Mesenchymal stem cell (in vitro differentiated cells and primary cell): ENCODE measurements around the gene EXO1.

Experiments
- DNase-seq: peaks from one replicate; pipeline ENCODE4 v3.0.0-alpha.2; 2013
- H2AFZ ChIP-seq: one replicate; pipeline ENCODE4 v1.6.1; 2013; ENCODE audit warnings: low read depth, mild to moderate bottlenecking, control low read depth, inconsistent platforms, low read length, moderate library complexity
- H2AK5ac ChIP-seq: 2 replicates; pipeline ENCODE4 v1.6.1; 2013; ENCODE audit warnings: low read length, moderate library complexity, mild to moderate bottlenecking, inconsistent platforms; ENCODE audit not compliant: severe bottlenecking
- H2BK120ac ChIP-seq: one replicate; pipeline ENCODE4 v1.6.1; 2013; ENCODE audit warnings: low read depth, mild to moderate bottlenecking, inconsistent platforms, low read length, moderate library complexity
- H2BK12ac ChIP-seq, 2 experiments: one replicate each; pipeline ENCODE4 v1.6.1; 2013; ENCODE audit warnings: inconsistent platforms in 2 of 2, low read length in 2 of 2, mild to moderate bottlenecking in 2 of 2, moderate library complexity in 2 of 2, control low read depth in 1 of 2
- H2BK15ac ChIP-seq: one replicate; pipeline ENCODE4 v1.6.1; 2013; ENCODE audit warnings: mild to moderate bottlenecking, low read depth, inconsistent platforms; ENCODE audit not compliant: poor library complexity, severe bottlenecking
- H2BK5ac ChIP-seq: 2 replicates; pipeline ENCODE4 v1.6.1; 2013; ENCODE audit warnings: low read depth, mild to moderate bottlenecking, low read length, control low read depth, inconsistent platforms; ENCODE audit not compliant: poor library complexity, severe bottlenecking
- H3K14ac ChIP-seq, 2 experiments: one replicate each; pipeline ENCODE4 v1.6.1; 2013; ENCODE audit warnings: inconsistent platforms in 2 of 2, low read length in 2 of 2, control low read depth in 1 of 2, mild to moderate bottlenecking in 1 of 2, moderate library complexity in 1 of 2
- H3K18ac ChIP-seq, 2 experiments: one replicate each; pipeline ENCODE4 v1.6.1; 2013; ENCODE audit warnings: inconsistent platforms in 2 of 2, low read length in 2 of 2, control low read depth in 1 of 2, low read depth in 1 of 2, mild to moderate bottlenecking in 1 of 2
- H3K23ac ChIP-seq, 2 experiments: one replicate each; pipeline ENCODE4 v1.6.1; 2013; ENCODE audit warnings: inconsistent platforms in 2 of 2, low read length in 2 of 2, mild to moderate bottlenecking in 2 of 2, moderate library complexity in 2 of 2, control low read depth in 1 of 2
- H3K27ac ChIP-seq: 2 replicates; pipeline ENCODE4 v1.5.1; 2013; ENCODE audit warnings: mild to moderate bottlenecking, moderate library complexity, low read length, control low read depth, inconsistent platforms; ENCODE audit not compliant: poor library complexity, severe bottlenecking
- H3K27me3 ChIP-seq, 2 experiments: 2 replicates each; pipeline versions ENCODE4 v1.6.1 to v1.7.0; 2013; ENCODE audit warnings: low read length in 2 of 2, mild to moderate bottlenecking in 2 of 2, moderate library complexity in 2 of 2, control low read depth in 1 of 2, inconsistent platforms in 1 of 2; ENCODE audit not compliant: control insufficient read depth in 1 of 2, insufficient read depth in 1 of 2
- H3K36me3 ChIP-seq, 2 experiments: 2 replicates each; pipeline versions ENCODE4 v1.6.1 to v1.7.0; 2013; ENCODE audit warnings: low read length in 2 of 2, control low read depth in 1 of 2, inconsistent platforms in 1 of 2, low read depth in 1 of 2, mild to moderate bottlenecking in 1 of 2; ENCODE audit not compliant: insufficient read depth in 2 of 2, control insufficient read depth in 1 of 2
- H3K4ac ChIP-seq, 2 experiments: one replicate each; pipeline ENCODE4 v1.6.1; 2013; ENCODE audit warnings: inconsistent platforms in 2 of 2, low read length in 2 of 2, mild to moderate bottlenecking in 2 of 2, moderate library complexity in 2 of 2, control low read depth in 1 of 2, low read depth in 1 of 2
- H3K4me1 ChIP-seq: 2 replicates; pipeline ENCODE4 v1.6.1; 2013; ENCODE audit warnings: low read depth, low read length, control low read depth; ENCODE audit not compliant: control insufficient read depth, insufficient read depth
- H3K4me2 ChIP-seq: 2 replicates; pipeline ENCODE4 v1.6.1; 2013; ENCODE audit warnings: low read length, mild to moderate bottlenecking, inconsistent platforms; ENCODE audit not compliant: poor library complexity, severe bottlenecking
- H3K4me3 ChIP-seq, 2 experiments: 2 replicates each; pipeline versions ENCODE4 v1.5.1 to v1.7.0; 2013; ENCODE audit warnings: low read length in 2 of 2, mild to moderate bottlenecking in 2 of 2, control low read depth in 1 of 2, low read depth in 1 of 2; ENCODE audit not compliant: insufficient read depth in 1 of 2
- H3K79me1 ChIP-seq: replicated peaks from 2 replicates; pipeline ENCODE4 v1.6.1; 2013; ENCODE audit warnings: mild to moderate bottlenecking, control low read depth, low read length, inconsistent platforms; ENCODE audit not compliant: poor library complexity, severe bottlenecking
- H3K9ac ChIP-seq: 2 replicates; pipeline ENCODE4 v1.7.0; 2013; ENCODE audit warnings: mild to moderate bottlenecking, low read length, moderate library complexity
- H3K9me3 ChIP-seq: 2 replicates; pipeline ENCODE4 v1.7.0; 2013; ENCODE audit warnings: mild to moderate bottlenecking, low read length; ENCODE audit not compliant: control insufficient read depth
- H4K8ac ChIP-seq: one replicate; pipeline ENCODE4 v1.6.1; 2013; ENCODE audit warnings: inconsistent platforms, mild to moderate bottlenecking, low read length, moderate library complexity
- H4K91ac ChIP-seq: one replicate; pipeline ENCODE4 v1.6.1; 2013; ENCODE audit warnings: mild to moderate bottlenecking, low read length, inconsistent platforms
- WGBS: methylation state at CpG from one replicate; pipeline ENCODE4 v1.1.7; 2013; ENCODE audit warnings: mixed read lengths; 5-methylcytosine and 5-hydroxymethylcytosine counted together

The EXO1 gene

GRCh38 chr1:241842565-241842964 lies 5.4 kb upstream of the EXO1 start:
- H2BK15ac ChIP-seq = no peak overlapping the region
- no peak overlapping the region for H2AK5ac ChIP-seq
- no peak overlapping the region for H3K4ac ChIP-seq
- no CpG with 5 or more reads among the region's 2 CpGs for WGBS
- H4K91ac ChIP-seq = no peak overlapping the region
- H2BK120ac ChIP-seq = no peak overlapping the region
- no peaks in the 10 kb centered on the region for H3K4me1 ChIP-seq
- H3K14ac ChIP-seq = no peak overlapping the region
- DNase-seq = peak; percentile 70
- H2BK5ac ChIP-seq = no peak overlapping the region
- H3K27ac ChIP-seq = peak overlapping the region; percentile 24
- no peaks in the 10 kb centered on the region for H3K27me3 ChIP-seq
- peak overlapping the region; percentile 16 for H3K9ac ChIP-seq
- no peak overlapping the region for H3K18ac ChIP-seq
- H3K23ac ChIP-seq = no peak overlapping the region
- H2AFZ ChIP-seq = no peak overlapping the region
- H3K9me3 ChIP-seq = no peaks in the 10 kb centered on the region
- H3K4me2 ChIP-seq = no peak overlapping the region
- peaks cover 2% of the 10 kb centered on the region for H3K79me1 ChIP-seq
- H3K36me3 ChIP-seq = no peaks in the 10 kb centered on the region
- no peak overlapping the region for H4K8ac ChIP-seq
- no peak overlapping the region for H3K4me3 ChIP-seq
- H2BK12ac ChIP-seq = no peak overlapping the region

GRCh38 chr1:241844593-241844992 lies 3.4 kb upstream of the EXO1 start:
- no peaks in the 10 kb centered on the region for H3K27me3 ChIP-seq
- H3K23ac ChIP-seq = no peak overlapping the region
- no peak overlapping the region for H3K18ac ChIP-seq
- peaks cover 4% of the 10 kb centered on the region for H3K4me1 ChIP-seq
- no peak overlapping the region for H2BK120ac ChIP-seq
- no peak overlapping the region for H3K27ac ChIP-seq
- no peaks in the 10 kb centered on the region for H3K36me3 ChIP-seq
- H3K9ac ChIP-seq = no peak overlapping the region
- no peak overlapping the region for H3K14ac ChIP-seq
- 86% methylated on average over 3 of the region's 6 CpGs for WGBS
- DNase-seq = no peak
- no peak overlapping the region for H3K4me3 ChIP-seq
- H4K8ac ChIP-seq = no peak overlapping the region
- H2BK12ac ChIP-seq = no peak overlapping the region
- no peaks in the 10 kb centered on the region for H3K9me3 ChIP-seq
- no peak overlapping the region for H2BK5ac ChIP-seq
- no peak overlapping the region for H3K4ac ChIP-seq
- no peak overlapping the region for H2BK15ac ChIP-seq
- no peak overlapping the region for H2AFZ ChIP-seq
- H3K79me1 ChIP-seq = peaks cover 6% of the 10 kb centered on the region
- no peak overlapping the region for H3K4me2 ChIP-seq
- H2AK5ac ChIP-seq = no peak overlapping the region
- H4K91ac ChIP-seq = no peak overlapping the region

GRCh38 chr1:241846375-241846774 lies 1.6 kb upstream of the EXO1 start:
- H3K36me3 ChIP-seq = no peaks in the 10 kb centered on the region
- peaks cover 6% of the 10 kb centered on the region for H3K79me1 ChIP-seq
- no peak for DNase-seq
- no peak overlapping the region for H3K9ac ChIP-seq
- no peak overlapping the region for H2BK12ac ChIP-seq
- no peak overlapping the region for H4K8ac ChIP-seq
- H3K23ac ChIP-seq = no peak overlapping the region
- no peak overlapping the region for H3K4me2 ChIP-seq
- no peak overlapping the region for H2BK120ac ChIP-seq
- H2BK15ac ChIP-seq = no peak overlapping the region
- no peak overlapping the region for H3K4ac ChIP-seq
- peaks cover 4% of the 10 kb centered on the region for H3K4me1 ChIP-seq
- no peak overlapping the region for H3K27ac ChIP-seq
- no peak overlapping the region for H4K91ac ChIP-seq
- no peak overlapping the region for H3K14ac ChIP-seq
- no peak overlapping the region for H2BK5ac ChIP-seq
- H2AK5ac ChIP-seq = no peak overlapping the region
- H3K9me3 ChIP-seq = no peaks in the 10 kb centered on the region
- no peak overlapping the region for H2AFZ ChIP-seq
- no peaks in the 10 kb centered on the region for H3K27me3 ChIP-seq
- no peak overlapping the region for H3K4me3 ChIP-seq
- H3K18ac ChIP-seq = no peak overlapping the region

- H3K4ac ChIP-seq = no peak overlapping the region
- peaks cover 4% of the 10 kb centered on the region for H3K4me1 ChIP-seq
- H4K8ac ChIP-seq = no peak overlapping the region
- H3K27me3 ChIP-seq = no peaks in the 10 kb centered on the region
- H4K91ac ChIP-seq = no peak overlapping the region
- no peak overlapping the region for H2BK5ac ChIP-seq
- H2AFZ ChIP-seq = no peak overlapping the region
- H3K9me3 ChIP-seq = no peaks in the 10 kb centered on the region
- H3K27ac ChIP-seq = no peak overlapping the region
- DNase-seq = no peak
- no peak overlapping the region for H3K18ac ChIP-seq
- H3K79me1 ChIP-seq = peaks cover 6% of the 10 kb centered on the region
- peak overlapping the region; percentile 98 for H3K9ac ChIP-seq
- peak overlapping the region; percentile 73 for H3K4me2 ChIP-seq
- no peak overlapping the region for H3K23ac ChIP-seq
- H2BK15ac ChIP-seq = no peak overlapping the region
- H2BK120ac ChIP-seq = no peak overlapping the region
- 88% methylated on average over 4 of the region's 4 CpGs for WGBS
- no peaks in the 10 kb centered on the region for H3K36me3 ChIP-seq
- no peak overlapping the region for H3K14ac ChIP-seq
- H3K4me3 ChIP-seq = peak overlapping the region in 1 of 2 experiments; percentile 99
- no peak overlapping the region for H2BK12ac ChIP-seq
- no peak overlapping the region for H2AK5ac ChIP-seq
Measured at GRCh38 chr1:241846862-241847539, 1.0 kb upstream of the EXO1 start.
